WTC11 (cell line): Measurements from ENCODE around the gene CA11. TPM values are rescaled to one million over a fixed set of nuclear protein-coding genes. Genes with fewer than 3 reads are reported as not detected.

ENCODE experiments used
- ATAC-seq: fragments of 200-7000 bp; cut with Tn5 transposase; 2 replicates; pipeline ENCODE4 v1.10.0; 2021; ENCODE audit warnings: mild to moderate bottlenecking, moderate library complexity
- CTCF ChIA-PET: fragments of 300-600 bp; sonication (Branson Sonifier 250); formaldehyde crosslinking; loops from one replicate; lab custom pipeline; 2021; ENCODE audit warnings: antibody characterized with exemption; lab: Charles Lee
- POLR2A ChIA-PET: fragments of 350-600 bp; sonication (Branson Sonifier 250); formaldehyde crosslinking; loops from one replicate; lab custom pipeline; 2021; ENCODE audit warnings: antibody characterized with exemption; lab: Charles Lee
- DNase-seq: peaks from one replicate; pipeline ENCODE4 v3.0.0; 2021; ENCODE audit warnings: low spot score
- H3K27ac Mint-ChIP-seq: 2 replicates; pipeline ENCODE4 v1.8.0; 2021; ENCODE audit warnings: mixed read lengths
- H3K27me3 Mint-ChIP-seq: 2 replicates; pipeline ENCODE4 v1.8.0; 2021; ENCODE audit warnings: low read depth, mild to moderate bottlenecking, moderate library complexity, mixed read lengths
- H3K36me3 Mint-ChIP-seq: 2 replicates; pipeline ENCODE4 v1.8.0; 2021; ENCODE audit warnings: mixed read lengths
- H3K4me1 Mint-ChIP-seq: 2 replicates; pipeline ENCODE4 v1.8.0; 2022; ENCODE audit warnings: mixed read lengths
- H3K4me3 Mint-ChIP-seq: 2 replicates; pipeline ENCODE4 v1.8.0; 2021; ENCODE audit warnings: mild to moderate bottlenecking, moderate library complexity, mixed read lengths
- H3K9me3 Mint-ChIP-seq: 2 replicates; pipeline ENCODE4 v1.8.0; 2021; ENCODE audit warnings: mixed read lengths
- AR ChIP-seq: fragments of 250-450 bp; sonication (Bioruptor Pico); IDR thresholded peaks from 2 replicates; pipeline ENCODE4 v1.9.0; 2021; ENCODE audit warnings: mild to moderate bottlenecking
- CBFB ChIP-seq: sonication (generic); formaldehyde crosslinking; IDR thresholded peaks from 2 replicates; pipeline ENCODE4 v1.8.1; 2022; ENCODE audit warnings: mild to moderate bottlenecking, low read depth, missing genetic modification reagents
- ERG ChIP-seq: fragments of 250-450 bp; sonication (Bioruptor Pico); IDR thresholded peaks from 2 replicates; pipeline ENCODE4 v1.8.0; 2021; ENCODE audit warnings: mild to moderate bottlenecking
- ESRRA ChIP-seq: sonication (generic); formaldehyde crosslinking; IDR thresholded peaks from 2 replicates; pipeline ENCODE4 v1.8.1; 2022; ENCODE audit warnings: mild to moderate bottlenecking, missing genetic modification reagents, borderline replicate concordance
- HMGA2 ChIP-seq: fragments of 250-450 bp; sonication (Bioruptor Pico); IDR thresholded peaks from 2 replicates; pipeline ENCODE4 v1.4.0; 2021; ENCODE audit warnings: mild to moderate bottlenecking, moderate library complexity
- MYBL2 ChIP-seq: sonication (generic); formaldehyde crosslinking; IDR thresholded peaks from 2 replicates; pipeline ENCODE4 v1.8.1; 2023; ENCODE audit warnings: mild to moderate bottlenecking, moderate library complexity, missing genetic modification reagents
- PRDM15 ChIP-seq: sonication (generic); formaldehyde crosslinking; IDR thresholded peaks from 2 replicates; pipeline ENCODE4 v1.8.0; 2022; ENCODE audit warnings: missing genetic modification reagents
- ZBTB21 ChIP-seq: sonication (generic); formaldehyde crosslinking; IDR thresholded peaks from 2 replicates; pipeline ENCODE4 v1.8.1; 2023; ENCODE audit warnings: mild to moderate bottlenecking, missing genetic modification reagents, borderline replicate concordance
- total RNA-seq: library from RNA; stranded (reverse); gene quantifications from 3 replicates; pipeline ENCODE4 v1.2.3, GENCODE V29; 2021
- TF ChIP-seq, protein P1 (sequence below): sonication (generic); formaldehyde crosslinking; IDR thresholded peaks from 2 replicates; pipeline ENCODE4 v1.8.0; 2022; ENCODE audit warnings: mild to moderate bottlenecking, missing genetic modification reagents
- TF ChIP-seq, protein P2 (sequence below): sonication (generic); formaldehyde crosslinking; IDR thresholded peaks from 2 replicates; pipeline ENCODE4 v1.8.0; 2022; ENCODE audit warnings: mild to moderate bottlenecking, missing genetic modification reagents
- TF ChIP-seq, protein P3 (sequence below): sonication (generic); formaldehyde crosslinking; IDR thresholded peaks from 2 replicates; pipeline ENCODE4 v1.8.1; 2023; ENCODE audit warnings: mild to moderate bottlenecking, missing genetic modification reagents, borderline replicate concordance
- TF ChIP-seq, protein P4 (sequence below): sonication (generic); formaldehyde crosslinking; IDR thresholded peaks from 2 replicates; pipeline ENCODE4 v1.8.0; 2023; ENCODE audit warnings: mild to moderate bottlenecking, missing genetic modification reagents

The CA11 gene
- total RNA-seq, 1 experiment from 2014 or later: 41.4 TPM

- Mint-ChIP-seq H3K4me1 (no peaks in the 10 kb centered on the region), H3K27ac (no peak overlapping the region), H3K9me3 (no peaks in the 10 kb centered on the region), H3K27me3 (no peaks in the 10 kb centered on the region; the same call in none of the 2 replicates), H3K4me3 (no peak overlapping the region), H3K36me3 (no peaks in the 10 kb centered on the region)
- ChIA-PET POLR2A (interaction anchor here (0.6 to 0.7 kb wide), 3 partner anchors 9 to 91 kb away, joined by 4 to 5 read pairs (median 5); partner anchors contain the start of gene CA11), CTCF (no interaction called here)
- TF ChIP-seq AR (CRISPR knock-in tag): no peak
- TF ChIP-seq, protein P1, sequence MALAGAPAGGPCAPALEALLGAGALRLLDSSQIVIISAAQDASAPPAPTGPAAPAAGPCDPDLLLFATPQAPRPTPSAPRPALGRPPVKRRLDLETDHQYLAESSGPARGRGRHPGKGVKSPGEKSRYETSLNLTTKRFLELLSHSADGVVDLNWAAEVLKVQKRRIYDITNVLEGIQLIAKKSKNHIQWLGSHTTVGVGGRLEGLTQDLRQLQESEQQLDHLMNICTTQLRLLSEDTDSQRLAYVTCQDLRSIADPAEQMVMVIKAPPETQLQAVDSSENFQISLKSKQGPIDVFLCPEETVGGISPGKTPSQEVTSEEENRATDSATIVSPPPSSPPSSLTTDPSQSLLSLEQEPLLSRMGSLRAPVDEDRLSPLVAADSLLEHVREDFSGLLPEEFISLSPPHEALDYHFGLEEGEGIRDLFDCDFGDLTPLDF (CRISPR knock-in tag): no peak
- TF ChIP-seq MYBL2: no peak
- DNase-seq (no peak), ATAC-seq (no peak)
These were observed 40.1 kb upstream of the CA11 start for GRCh38 chr19:48686088-48686487.

GRCh38 chr19:48685583-48685982 is 39.6 kb upstream of the CA11 start:
- Mint-ChIP-seq H3K4me3 (no peak overlapping the region), H3K9me3 (no peaks in the 10 kb centered on the region), H3K27me3 (no peaks in the 10 kb centered on the region; the same call in none of the 2 replicates), H3K36me3 (no peaks in the 10 kb centered on the region), H3K27ac (no peak overlapping the region), H3K4me1 (no peaks in the 10 kb centered on the region)
- ChIA-PET POLR2A (interaction anchor here (0.7 kb wide), 2 partner anchors 10 to 39 kb away, joined by 4 to 5 read pairs; partner anchors contain the start of gene CA11), CTCF (no interaction called here)
- TF ChIP-seq ERG (CRISPR knock-in tag): no peak
- ATAC-seq (no peak), DNase-seq (no peak)

DNA sequence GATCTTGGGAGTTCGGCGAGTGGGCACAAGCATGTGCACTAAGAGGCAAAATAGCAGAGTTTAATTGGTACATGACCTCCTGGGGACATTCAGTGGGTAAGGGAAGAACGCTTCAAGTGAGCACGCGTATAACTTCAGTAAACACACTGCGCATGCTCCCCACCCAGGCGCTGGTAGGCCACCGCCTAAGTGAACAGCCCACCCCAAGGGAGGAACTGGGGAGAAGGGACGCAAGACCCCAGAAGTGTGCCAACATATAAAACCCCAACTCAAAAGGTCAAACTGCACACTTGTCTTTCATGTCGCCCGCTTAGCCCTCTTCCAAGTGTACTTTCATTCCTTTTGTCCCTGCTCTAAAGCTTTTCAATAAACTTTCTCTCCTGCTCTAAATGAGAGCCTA is 37.4 kb upstream of the CA11 start:
- no peak for DNase-seq
- Mint-ChIP-seq H3K9me3 (no peaks in the 10 kb centered on the region), H3K27ac (no peak overlapping the region), H3K4me1 (no peaks in the 10 kb centered on the region), H3K27me3 (no peaks in the 10 kb centered on the region; the same call in none of the 2 replicates)
- no peak for ATAC-seq
- CTCF ChIA-PET: no interaction called here
- no peak for TF ChIP-seq PRDM15 (CRISPR knock-in tag)
- TF ChIP-seq CBFB (CRISPR knock-in tag): no peak
- TF ChIP-seq ESRRA (CRISPR knock-in tag): no peak
- TF ChIP-seq, protein P2, sequence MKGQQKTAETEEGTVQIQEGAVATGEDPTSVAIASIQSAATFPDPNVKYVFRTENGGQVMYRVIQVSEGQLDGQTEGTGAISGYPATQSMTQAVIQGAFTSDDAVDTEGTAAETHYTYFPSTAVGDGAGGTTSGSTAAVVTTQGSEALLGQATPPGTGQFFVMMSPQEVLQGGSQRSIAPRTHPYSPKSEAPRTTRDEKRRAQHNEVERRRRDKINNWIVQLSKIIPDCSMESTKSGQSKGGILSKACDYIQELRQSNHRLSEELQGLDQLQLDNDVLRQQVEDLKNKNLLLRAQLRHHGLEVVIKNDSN (CRISPR knock-in tag): no peak
- no peak for TF ChIP-seq ZBTB21 (CRISPR knock-in tag)
- TF ChIP-seq, protein P3, sequence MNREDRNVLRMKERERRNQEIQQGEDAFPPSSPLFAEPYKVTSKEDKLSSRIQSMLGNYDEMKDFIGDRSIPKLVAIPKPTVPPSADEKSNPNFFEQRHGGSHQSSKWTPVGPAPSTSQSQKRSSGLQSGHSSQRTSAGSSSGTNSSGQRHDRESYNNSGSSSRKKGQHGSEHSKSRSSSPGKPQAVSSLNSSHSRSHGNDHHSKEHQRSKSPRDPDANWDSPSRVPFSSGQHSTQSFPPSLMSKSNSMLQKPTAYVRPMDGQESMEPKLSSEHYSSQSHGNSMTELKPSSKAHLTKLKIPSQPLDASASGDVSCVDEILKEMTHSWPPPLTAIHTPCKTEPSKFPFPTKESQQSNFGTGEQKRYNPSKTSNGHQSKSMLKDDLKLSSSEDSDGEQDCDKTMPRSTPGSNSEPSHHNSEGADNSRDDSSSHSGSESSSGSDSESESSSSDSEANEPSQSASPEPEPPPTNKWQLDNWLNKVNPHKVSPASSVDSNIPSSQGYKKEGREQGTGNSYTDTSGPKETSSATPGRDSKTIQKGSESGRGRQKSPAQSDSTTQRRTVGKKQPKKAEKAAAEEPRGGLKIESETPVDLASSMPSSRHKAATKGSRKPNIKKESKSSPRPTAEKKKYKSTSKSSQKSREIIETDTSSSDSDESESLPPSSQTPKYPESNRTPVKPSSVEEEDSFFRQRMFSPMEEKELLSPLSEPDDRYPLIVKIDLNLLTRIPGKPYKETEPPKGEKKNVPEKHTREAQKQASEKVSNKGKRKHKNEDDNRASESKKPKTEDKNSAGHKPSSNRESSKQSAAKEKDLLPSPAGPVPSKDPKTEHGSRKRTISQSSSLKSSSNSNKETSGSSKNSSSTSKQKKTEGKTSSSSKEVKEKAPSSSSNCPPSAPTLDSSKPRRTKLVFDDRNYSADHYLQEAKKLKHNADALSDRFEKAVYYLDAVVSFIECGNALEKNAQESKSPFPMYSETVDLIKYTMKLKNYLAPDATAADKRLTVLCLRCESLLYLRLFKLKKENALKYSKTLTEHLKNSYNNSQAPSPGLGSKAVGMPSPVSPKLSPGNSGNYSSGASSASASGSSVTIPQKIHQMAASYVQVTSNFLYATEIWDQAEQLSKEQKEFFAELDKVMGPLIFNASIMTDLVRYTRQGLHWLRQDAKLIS (CRISPR knock-in tag): no peak
- TF ChIP-seq, protein P4, sequence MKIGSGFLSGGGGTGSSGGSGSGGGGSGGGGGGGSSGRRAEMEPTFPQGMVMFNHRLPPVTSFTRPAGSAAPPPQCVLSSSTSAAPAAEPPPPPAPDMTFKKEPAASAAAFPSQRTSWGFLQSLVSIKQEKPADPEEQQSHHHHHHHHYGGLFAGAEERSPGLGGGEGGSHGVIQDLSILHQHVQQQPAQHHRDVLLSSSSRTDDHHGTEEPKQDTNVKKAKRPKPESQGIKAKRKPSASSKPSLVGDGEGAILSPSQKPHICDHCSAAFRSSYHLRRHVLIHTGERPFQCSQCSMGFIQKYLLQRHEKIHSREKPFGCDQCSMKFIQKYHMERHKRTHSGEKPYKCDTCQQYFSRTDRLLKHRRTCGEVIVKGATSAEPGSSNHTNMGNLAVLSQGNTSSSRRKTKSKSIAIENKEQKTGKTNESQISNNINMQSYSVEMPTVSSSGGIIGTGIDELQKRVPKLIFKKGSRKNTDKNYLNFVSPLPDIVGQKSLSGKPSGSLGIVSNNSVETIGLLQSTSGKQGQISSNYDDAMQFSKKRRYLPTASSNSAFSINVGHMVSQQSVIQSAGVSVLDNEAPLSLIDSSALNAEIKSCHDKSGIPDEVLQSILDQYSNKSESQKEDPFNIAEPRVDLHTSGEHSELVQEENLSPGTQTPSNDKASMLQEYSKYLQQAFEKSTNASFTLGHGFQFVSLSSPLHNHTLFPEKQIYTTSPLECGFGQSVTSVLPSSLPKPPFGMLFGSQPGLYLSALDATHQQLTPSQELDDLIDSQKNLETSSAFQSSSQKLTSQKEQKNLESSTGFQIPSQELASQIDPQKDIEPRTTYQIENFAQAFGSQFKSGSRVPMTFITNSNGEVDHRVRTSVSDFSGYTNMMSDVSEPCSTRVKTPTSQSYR (CRISPR knock-in tag): no peak
- TF ChIP-seq HMGA2: no peak
- TF ChIP-seq, all 79 proteins: peak for 0
- POLR2A ChIA-PET: interaction anchor here (0.6 kb wide), 1 partner anchor 18 kb away, joined by 3 read pairs; no protein-coding TSS in a partner anchor
- H3K4me3 Mint-ChIP-seq: no peak overlapping the region
- H3K36me3 Mint-ChIP-seq: no peaks in the 10 kb centered on the region
